ENCODE data around the gene TMEM31.
"Not testable (repeated sequence)": the region's sequence is repeated elsewhere in the genome, so short reads cannot be mapped to it uniquely, and the experiment has no call there.

Gene TMEM31

GRCh38 chrX:103727115-103727514 is 16.4 kb downstream of the TMEM31 start:
- no peak for DNase-seq

- DNase-seq = no peak
These were observed 18.3 kb downstream of the TMEM31 start for GRCh38 chrX:103729015-103729414.

- no peak for DNase-seq
These were observed 19.6 kb downstream of the TMEM31 start for GRCh38 chrX:103730147-103730795.

GRCh38 chrX:103730796-103731493 is 20.2 kb downstream of the TMEM31 start:
- DNase-seq = no peak

- no peak for DNase-seq
These were observed 22.3 kb downstream of the TMEM31 start for GRCh38 chrX:103733017-103733416.

GRCh38 chrX:103734125-103734760 is 23.5 kb downstream of the TMEM31 start:
- DNase-seq = no peak

- no peak for DNase-seq
These were observed 27.0 kb downstream of the TMEM31 start for GRCh38 chrX:103737696-103738095.

- no peak for DNase-seq
These were observed 28.7 kb downstream of the TMEM31 start for GRCh38 chrX:103739421-103739820.

- no peak for DNase-seq
These were observed 31.2 kb downstream of the TMEM31 start for GRCh38 chrX:103741879-103742278.

GRCh38 chrX:103742339-103742738 is 31.6 kb downstream of the TMEM31 start:
- no peak for DNase-seq

GRCh38 chrX:103747163-103747562 is 36.5 kb downstream of the TMEM31 start:
- no peak for DNase-seq

- DNase-seq = no peak
These were observed 43.7 kb downstream of the TMEM31 start for GRCh38 chrX:103754401-103754800.

- no peak for DNase-seq
These were observed 46.0 kb downstream of the TMEM31 start for GRCh38 chrX:103756736-103757135.

GRCh38 chrX:103758555-103758954 is 47.8 kb downstream of the TMEM31 start:
- DNase-seq = no peak

GRCh38 chrX:103763541-103763940 is 52.8 kb downstream of the TMEM31 start:
- DNase-seq = not testable (repeated sequence)
